ENCODE results near the gene TARS3.

DNA sequence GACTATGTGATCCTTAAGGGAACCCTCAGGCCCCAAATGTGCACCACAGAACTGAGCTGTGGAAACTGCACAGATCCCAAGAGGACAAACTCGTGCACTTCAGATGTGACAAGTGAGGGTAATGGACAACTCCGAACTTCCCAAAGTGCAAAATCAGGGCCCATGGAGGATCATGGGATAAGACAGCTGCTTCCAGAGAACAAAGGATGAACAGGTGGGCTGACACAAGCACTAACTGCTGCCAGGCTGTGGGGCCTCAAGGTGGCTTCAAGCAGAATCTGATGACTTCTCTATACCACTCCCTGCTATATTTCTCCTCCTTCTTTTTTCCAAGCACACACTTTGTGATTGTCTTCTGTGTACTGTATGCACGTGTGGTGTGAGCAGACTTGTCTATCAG, 5.4 kb downstream of the TARS3 start:
- TF ChIP-seq POLR2A (IDR thresholded peaks at IDR 0.05), result no peak
- TF ChIP-seq, protein P1, sequence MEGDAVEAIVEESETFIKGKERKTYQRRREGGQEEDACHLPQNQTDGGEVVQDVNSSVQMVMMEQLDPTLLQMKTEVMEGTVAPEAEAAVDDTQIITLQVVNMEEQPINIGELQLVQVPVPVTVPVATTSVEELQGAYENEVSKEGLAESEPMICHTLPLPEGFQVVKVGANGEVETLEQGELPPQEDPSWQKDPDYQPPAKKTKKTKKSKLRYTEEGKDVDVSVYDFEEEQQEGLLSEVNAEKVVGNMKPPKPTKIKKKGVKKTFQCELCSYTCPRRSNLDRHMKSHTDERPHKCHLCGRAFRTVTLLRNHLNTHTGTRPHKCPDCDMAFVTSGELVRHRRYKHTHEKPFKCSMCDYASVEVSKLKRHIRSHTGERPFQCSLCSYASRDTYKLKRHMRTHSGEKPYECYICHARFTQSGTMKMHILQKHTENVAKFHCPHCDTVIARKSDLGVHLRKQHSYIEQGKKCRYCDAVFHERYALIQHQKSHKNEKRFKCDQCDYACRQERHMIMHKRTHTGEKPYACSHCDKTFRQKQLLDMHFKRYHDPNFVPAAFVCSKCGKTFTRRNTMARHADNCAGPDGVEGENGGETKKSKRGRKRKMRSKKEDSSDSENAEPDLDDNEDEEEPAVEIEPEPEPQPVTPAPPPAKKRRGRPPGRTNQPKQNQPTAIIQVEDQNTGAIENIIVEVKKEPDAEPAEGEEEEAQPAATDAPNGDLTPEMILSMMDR (IDR thresholded peaks at IDR 0.05), result no peak

All from thyroid gland (tissue), 4 donors.